ENCODE data around the gene RSPH6A.

RSPH6A gene

DNA sequence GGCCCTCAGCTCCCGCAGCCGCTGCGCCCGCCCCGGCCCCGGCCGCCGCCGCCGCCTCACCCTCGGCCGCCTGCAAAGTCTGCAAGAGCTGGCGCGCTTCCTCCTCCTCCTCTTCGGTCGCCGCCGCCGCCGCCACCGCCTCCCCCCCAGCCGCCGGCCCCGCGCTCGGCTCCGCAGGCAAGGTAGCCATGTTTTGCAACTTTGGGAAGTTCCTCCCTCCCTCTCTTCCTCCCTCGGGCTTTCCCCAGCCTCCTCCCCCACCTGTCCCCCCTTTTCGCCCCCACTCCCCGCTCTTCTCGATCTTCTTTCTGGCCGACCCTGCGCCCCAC, 46.5 kb downstream of the RSPH6A start:
- H3K27ac Mint-ChIP-seq, result no peak overlapping the region
- peaks cover 5% of the 10 kb centered on the region for H3K4me1 Mint-ChIP-seq
- H3K36me3 Mint-ChIP-seq, result no peaks in the 10 kb centered on the region
- peak overlapping the region; percentile 86 for H3K4me3 Mint-ChIP-seq
- H3K27me3 Mint-ChIP-seq, result peaks cover 5% of the 10 kb centered on the region
- no peaks in the 10 kb centered on the region for H3K9me3 Mint-ChIP-seq

DNA sequence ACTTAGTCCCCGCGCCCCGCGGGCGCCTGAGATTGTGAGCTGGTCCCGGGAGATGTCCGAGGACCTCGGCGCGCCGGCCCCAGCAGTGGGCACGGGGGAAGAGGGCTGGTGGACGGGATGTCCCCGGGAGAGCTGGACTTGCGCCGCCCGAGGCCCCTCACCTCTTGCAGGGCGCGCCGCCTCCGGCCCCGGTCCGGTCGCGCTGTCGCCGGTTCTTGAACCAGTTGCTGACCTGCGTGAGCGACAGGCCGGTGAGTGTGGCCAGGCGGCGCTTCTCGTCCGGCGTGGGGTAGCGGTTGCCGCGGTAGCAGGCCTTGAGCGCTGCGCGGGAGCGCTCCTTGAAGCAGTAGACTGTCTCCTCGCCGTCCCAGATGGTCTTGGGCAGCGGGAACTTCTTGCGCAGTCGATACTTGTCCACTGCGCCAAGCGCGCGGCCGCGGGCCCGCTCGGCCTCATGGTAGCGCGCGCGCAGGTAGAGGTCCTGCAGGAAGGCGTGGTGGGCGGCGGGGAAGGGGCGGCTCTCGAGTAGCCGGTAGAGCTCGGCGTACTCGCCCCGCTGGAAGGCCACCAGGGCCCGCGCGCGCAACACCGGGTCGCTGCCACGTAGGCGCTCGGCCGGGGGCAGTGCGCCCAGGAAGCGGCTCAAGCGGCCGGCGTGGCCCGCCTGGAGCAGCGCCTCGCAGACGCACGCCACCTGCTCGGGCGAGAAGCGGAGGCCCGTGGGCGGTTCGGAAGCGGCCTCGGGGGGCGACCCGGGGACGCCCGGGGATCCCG, 47.0 kb downstream of the RSPH6A start:
- H3K4me3 Mint-ChIP-seq, result peak overlapping the region; percentile 68
- no peaks in the 10 kb centered on the region for H3K36me3 Mint-ChIP-seq
- H3K4me1 Mint-ChIP-seq, result peaks cover 5% of the 10 kb centered on the region
- H3K27ac Mint-ChIP-seq, result no peak overlapping the region
- H3K27me3 Mint-ChIP-seq, result peaks cover 5% of the 10 kb centered on the region
- no peaks in the 10 kb centered on the region for H3K9me3 Mint-ChIP-seq

DNA sequence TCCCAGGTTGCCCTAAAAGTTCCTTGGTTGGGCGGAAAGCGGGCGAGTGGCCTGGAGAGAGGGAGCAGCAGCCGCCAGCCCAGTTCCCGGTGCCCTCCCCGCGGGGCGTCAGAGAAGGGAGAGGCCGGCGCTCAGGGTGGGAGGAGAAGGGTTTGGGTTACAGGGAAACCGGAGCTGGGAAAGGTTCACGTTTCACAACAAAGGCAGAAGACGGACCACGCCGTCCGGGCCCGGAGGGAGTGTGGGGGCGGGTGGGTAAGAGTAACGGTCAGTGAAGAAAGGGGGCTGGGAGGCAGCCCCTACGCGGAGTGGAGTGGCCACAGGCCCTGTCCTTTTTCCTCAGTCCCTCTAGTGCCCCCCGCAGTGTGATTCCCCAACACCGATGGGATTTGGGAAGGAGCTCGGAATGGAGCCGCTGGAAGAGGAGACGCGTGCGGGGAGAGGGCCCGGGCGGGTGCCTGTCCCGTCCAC, 47.7 kb downstream of the RSPH6A start:
- Mint-ChIP-seq H3K36me3 (no peaks in the 10 kb centered on the region), H3K9me3 (no peaks in the 10 kb centered on the region), H3K27me3 (peaks cover 5% of the 10 kb centered on the region), H3K4me1 (peaks cover 5% of the 10 kb centered on the region), H3K27ac (no peak overlapping the region), H3K4me3 (peak overlapping the region; percentile 11)

DNA sequence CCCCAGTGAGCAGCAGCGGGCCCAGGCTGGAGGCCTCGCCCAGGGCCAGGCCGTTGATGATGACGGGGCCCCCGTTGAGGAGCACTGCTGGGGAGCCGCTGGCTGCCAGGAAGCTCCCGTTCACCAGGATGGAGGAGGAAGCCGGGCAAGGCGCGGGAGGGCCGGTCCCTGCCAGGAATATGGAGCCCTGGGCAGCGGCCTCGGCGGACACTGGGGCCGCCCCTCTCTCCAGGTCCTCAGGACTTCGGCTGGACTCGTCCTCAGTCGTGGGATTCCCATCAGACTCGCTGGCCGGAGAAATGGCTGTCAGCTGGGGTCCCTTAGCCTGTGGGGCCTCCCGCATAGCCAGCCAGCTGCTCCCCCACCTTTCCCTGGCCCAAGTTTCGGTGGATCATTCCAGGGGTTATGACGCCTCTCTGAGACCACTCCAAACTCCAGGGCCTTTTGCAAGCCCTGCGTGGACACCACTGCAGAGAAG, 48.2 kb downstream of the RSPH6A start:
- Mint-ChIP-seq H3K27ac (no peak overlapping the region), H3K4me1 (peaks cover 5% of the 10 kb centered on the region), H3K27me3 (peaks cover 5% of the 10 kb centered on the region), H3K9me3 (no peaks in the 10 kb centered on the region), H3K4me3 (no peak overlapping the region), H3K36me3 (no peaks in the 10 kb centered on the region)

DNA sequence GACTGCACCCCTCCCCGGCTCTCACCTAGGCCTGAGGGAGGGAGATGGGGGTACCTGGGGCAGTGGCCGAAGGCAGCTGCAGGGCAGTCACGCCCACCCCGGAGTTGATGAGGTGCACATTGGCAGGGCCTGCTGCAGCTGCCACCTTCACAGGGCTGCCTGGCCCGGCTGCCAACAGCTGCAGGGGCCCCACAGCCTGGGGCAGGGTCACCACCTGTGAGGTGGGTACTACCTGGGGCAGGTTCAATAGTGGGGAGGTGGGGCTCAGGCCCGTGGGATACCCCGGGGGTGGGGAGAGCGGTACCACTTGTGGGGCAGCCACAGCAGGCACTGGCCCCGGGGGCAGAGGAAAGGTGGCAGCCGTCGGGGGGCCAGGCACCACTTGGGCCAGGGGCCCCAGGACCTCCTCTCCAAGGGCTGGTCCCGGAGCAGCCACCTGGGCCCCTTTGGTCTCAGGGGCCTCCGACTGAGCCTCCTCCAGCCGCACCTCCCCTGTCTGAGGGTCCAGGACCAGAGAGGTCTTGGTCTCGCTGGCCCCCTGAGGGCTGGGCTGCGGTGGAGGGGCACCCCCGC, 48.7 kb downstream of the RSPH6A start:
- Mint-ChIP-seq H3K36me3 (no peaks in the 10 kb centered on the region), H3K27ac (no peak overlapping the region), H3K4me1 (peaks cover 5% of the 10 kb centered on the region), H3K9me3 (no peaks in the 10 kb centered on the region), H3K27me3 (peaks cover 5% of the 10 kb centered on the region), H3K4me3 (no peak overlapping the region)

DNA sequence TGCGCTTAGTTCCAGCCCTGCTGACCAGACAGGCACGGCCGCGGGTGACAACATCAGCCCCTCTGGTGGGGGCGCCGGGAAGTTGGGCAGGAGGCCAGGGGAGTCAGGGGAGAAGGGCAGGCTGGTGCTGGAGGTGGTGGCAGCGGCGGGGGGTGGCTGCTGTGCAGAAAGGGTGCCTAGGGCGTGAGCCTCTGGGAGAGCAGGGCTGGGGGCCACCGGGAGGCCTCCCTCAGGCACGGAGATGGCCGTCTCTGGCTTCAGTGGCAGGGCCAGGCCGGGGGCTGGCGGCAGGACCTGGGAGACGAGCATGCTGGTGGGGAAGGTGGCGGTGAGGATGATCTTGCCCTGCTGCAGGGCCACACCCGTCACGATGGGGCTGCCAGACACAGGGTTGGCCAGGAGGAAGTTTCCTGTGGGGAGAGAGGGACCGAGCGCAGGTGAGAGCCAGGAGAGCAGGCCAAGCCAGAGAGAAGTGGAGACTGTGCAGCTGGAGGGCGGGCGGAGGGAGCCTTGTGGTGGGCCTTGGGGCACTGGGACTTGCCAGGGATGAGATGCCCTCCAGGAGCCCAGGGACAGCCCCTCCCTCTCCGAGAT, 49.3 kb downstream of the RSPH6A start:
- no peaks in the 10 kb centered on the region for H3K9me3 Mint-ChIP-seq
- no peaks in the 10 kb centered on the region for H3K36me3 Mint-ChIP-seq
- no peak overlapping the region for H3K27ac Mint-ChIP-seq
- no peaks in the 10 kb centered on the region for H3K4me1 Mint-ChIP-seq
- H3K4me3 Mint-ChIP-seq, result no peak overlapping the region
- H3K27me3 Mint-ChIP-seq, result peaks cover 5% of the 10 kb centered on the region

DNA sequence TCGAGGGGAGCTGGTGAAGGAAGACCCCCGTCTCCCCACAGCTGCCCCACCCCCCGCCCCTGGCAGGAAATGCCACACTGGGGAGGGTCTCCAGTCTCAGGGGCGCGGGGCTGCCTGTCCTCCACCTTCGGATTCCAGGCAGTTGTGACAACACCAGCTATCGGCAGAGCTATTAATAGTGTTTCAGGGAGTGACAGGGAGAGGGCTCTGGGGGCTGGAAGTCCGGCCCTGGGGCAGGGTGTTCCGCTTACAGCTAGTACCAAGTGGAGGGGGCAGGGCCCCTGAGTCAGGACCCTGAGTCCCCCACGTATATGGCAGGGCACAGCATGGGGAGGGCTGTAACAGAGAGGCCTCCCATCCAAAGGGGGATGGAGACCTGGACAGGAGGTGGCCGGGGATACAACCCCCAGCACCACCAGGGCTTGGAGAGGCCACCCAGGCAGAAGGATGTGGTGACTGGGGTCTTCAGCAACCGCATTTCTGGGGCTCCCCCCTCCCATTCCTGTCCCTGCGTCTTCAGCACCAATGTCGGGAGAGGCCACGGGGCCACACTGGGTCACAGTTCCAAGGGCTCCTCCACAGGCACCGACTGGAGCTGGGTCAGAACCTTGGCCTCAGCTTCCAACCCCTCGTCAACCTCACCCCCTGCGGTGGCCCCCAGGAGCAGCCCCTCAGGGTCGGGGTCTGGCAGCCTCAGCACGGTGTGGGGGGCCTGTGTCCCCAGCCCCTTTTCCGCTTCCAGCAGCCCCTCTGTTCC, 50.0 kb downstream of the RSPH6A start:
- no peaks in the 10 kb centered on the region for H3K4me1 Mint-ChIP-seq
- H3K4me3 Mint-ChIP-seq, result no peak overlapping the region
- H3K27ac Mint-ChIP-seq, result no peak overlapping the region
- H3K36me3 Mint-ChIP-seq, result no peaks in the 10 kb centered on the region
- H3K27me3 Mint-ChIP-seq, result peaks cover 5% of the 10 kb centered on the region
- H3K9me3 Mint-ChIP-seq, result no peaks in the 10 kb centered on the region

DNA sequence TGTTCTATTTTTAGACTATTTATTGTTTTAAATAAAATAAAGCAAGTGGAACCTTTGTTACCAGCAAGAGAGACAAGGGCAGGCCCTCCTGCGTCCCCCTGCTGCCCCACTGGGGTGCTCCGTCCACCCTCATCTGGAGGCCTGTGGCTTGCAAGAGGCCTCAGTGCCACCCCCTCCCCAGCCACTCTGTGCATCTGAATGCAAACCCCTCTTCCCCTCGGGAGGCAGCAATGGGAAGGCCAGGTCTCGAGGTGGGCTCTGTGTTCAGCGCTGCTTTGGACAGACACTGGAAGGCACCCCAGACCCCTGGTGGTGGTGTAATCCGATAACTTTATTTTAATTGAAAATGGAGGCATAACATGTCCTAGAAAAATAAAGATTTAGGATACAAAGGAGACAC, 50.6 kb downstream of the RSPH6A start:
- no peaks in the 10 kb centered on the region for H3K4me1 Mint-ChIP-seq
- H3K9me3 Mint-ChIP-seq, result no peaks in the 10 kb centered on the region
- no peak overlapping the region for H3K27ac Mint-ChIP-seq
- H3K4me3 Mint-ChIP-seq, result no peak overlapping the region
- peaks cover 5% of the 10 kb centered on the region for H3K27me3 Mint-ChIP-seq
- H3K36me3 Mint-ChIP-seq, result no peaks in the 10 kb centered on the region

DNA sequence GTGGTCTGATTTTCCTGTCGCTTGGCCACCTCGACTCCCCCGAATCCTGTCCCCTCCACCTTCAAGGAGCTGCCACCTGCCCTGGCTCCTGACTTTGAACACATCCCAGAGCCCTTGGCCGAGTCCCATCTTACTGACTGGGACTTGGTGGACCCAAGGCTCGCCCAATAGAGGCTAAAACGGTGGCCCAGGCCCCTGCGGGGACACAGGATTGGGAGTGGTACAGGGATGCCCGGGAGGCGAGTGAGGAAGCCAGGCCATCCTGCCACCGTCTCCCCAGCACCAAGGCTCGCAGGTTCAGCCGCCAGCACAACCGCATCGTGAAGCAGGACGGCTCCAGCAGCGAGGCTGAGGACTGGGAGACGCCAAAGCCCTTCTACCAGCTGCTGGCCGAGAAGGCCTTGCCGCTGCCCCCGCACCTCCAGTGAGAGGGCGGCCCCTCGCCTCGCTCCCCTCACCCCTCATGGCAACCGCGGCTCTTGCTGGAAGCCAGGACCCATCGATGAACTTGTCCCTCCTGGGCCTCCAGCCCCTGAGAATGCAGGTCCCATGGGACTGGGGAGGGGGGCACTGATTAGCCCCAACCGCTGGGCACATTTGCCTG, 51.3 kb downstream of the RSPH6A start:
- H3K4me3 Mint-ChIP-seq, result no peak overlapping the region
- no peak overlapping the region for H3K27ac Mint-ChIP-seq
- peaks cover 5% of the 10 kb centered on the region for H3K27me3 Mint-ChIP-seq
- H3K9me3 Mint-ChIP-seq, result no peaks in the 10 kb centered on the region
- no peaks in the 10 kb centered on the region for H3K4me1 Mint-ChIP-seq
- no peaks in the 10 kb centered on the region for H3K36me3 Mint-ChIP-seq

DNA sequence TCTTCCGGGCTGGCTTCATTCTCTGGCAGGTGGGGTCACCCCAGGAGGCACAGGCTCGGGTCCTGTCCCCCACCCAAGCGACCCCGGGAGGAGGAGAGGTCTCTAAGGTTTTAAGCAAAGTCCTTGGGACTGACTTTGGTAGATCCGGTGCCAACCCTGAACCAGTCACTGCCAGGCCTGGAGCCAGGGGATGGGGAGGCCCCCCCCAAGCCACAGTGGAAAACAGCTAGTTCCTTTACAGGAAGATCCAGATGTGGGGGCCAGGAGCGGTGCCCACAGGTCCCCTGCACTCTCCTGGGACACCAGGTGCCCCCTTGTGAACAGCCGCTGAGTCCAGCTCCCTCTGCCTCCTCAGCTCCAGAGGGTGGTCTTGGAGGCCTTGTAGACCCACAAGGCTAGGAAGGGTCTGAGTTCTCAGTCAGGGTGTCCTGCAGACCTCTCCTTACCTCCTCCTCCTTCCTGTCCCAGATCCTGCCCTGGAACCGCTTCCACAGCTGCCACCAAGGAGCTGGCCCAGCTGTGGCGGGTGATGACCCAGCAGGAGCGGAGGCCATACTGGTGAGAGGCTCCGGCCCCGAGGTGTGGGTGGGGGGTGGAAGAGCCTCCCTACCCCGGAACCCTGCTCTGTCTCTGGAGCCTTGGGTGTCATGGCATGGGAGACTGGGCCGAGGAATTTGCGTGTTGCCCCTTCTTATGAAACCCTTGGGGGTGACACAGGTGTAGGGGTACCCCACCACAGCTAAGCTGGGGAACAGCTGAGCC, 52.1 kb downstream of the RSPH6A start:
- Mint-ChIP-seq H3K4me1 (no peaks in the 10 kb centered on the region), H3K27me3 (peaks cover 5% of the 10 kb centered on the region), H3K27ac (no peak overlapping the region)

DNA sequence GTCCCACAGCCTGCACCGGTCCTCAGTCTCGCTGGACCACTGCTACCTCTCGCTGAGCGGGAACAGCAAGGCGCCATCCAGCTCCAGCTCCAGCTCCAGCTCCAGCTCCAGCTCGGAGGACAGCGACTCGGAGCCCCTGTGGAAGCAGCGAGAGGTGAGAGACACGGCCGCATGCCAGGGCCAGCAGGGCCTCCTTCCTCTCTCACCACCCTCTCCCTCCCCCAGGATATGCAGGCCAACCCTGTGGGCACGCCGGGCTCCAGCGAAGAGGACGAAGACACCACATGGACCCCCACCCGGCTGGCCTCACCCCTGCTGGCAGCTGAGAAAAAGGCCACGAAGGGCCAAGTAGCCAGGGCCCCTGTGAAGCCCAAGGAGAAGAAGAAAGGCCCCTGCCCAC, 53.4 kb downstream of the RSPH6A start:
- Mint-ChIP-seq H3K9me3 (no peaks in the 10 kb centered on the region), H3K36me3 (no peaks in the 10 kb centered on the region)

More for the DNA sequence above, 52.1 kb downstream of the RSPH6A start:
- Mint-ChIP-seq H3K4me3 (no peak overlapping the region), H3K9me3 (no peaks in the 10 kb centered on the region), H3K36me3 (no peaks in the 10 kb centered on the region)

DNA sequence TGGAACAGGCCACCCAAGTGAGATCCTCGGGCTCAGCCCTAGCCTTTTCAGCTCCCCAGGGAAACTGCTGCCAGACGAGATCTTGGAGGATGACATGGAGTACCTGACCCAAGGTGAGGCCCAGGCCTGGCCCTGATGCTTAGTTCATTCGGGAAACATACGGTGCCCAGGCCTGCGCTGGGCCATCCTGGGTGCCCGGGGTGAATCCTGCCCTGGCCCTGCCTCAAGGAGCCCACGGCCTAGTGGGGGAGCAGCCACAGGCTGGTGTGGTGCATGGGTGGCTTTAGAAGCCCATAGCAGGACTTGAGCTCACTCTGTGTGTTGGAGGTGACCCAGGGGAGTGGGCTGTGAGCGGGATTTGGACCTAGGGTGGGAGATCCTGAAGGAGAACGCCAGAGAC, 56.2 kb downstream of the RSPH6A start:
- no peaks in the 10 kb centered on the region for H3K36me3 Mint-ChIP-seq
- H3K27me3 Mint-ChIP-seq, result no peaks in the 10 kb centered on the region
- no peak overlapping the region for H3K4me3 Mint-ChIP-seq
- no peaks in the 10 kb centered on the region for H3K9me3 Mint-ChIP-seq
- no peak overlapping the region for H3K27ac Mint-ChIP-seq
- H3K4me1 Mint-ChIP-seq, result no peaks in the 10 kb centered on the region

More for the DNA sequence above, 53.4 kb downstream of the RSPH6A start:
- peaks cover 5% of the 10 kb centered on the region for H3K27me3 Mint-ChIP-seq
- no peak overlapping the region for H3K27ac Mint-ChIP-seq
- H3K4me1 Mint-ChIP-seq, result no peaks in the 10 kb centered on the region
- no peak overlapping the region for H3K4me3 Mint-ChIP-seq

DNA sequence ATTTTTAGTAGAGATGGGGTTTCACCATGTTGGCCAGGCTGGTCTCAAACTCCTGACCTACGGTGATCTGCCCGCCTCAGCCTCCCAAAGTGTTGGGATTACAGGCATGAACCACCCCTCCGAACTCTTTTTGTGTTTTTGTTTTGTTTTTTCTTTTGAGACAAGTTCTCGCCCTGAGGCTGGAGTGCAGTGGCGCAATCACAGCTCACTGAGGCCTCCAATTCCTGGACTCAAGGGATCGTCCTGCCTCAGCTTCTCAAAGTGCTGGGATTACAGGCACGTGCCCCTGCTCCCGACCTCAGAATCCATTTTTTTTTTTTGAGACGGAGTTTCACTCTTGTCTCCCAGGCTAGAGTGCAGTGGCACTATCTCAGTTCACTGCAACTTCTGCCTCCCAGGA, 57.4 kb downstream of the RSPH6A start:
- H3K27me3 Mint-ChIP-seq, result no peaks in the 10 kb centered on the region
- no peak overlapping the region for H3K27ac Mint-ChIP-seq
- no peaks in the 10 kb centered on the region for H3K9me3 Mint-ChIP-seq
- H3K4me1 Mint-ChIP-seq, result no peaks in the 10 kb centered on the region
- no peaks in the 10 kb centered on the region for H3K36me3 Mint-ChIP-seq
- no peak overlapping the region for H3K4me3 Mint-ChIP-seq

DNA sequence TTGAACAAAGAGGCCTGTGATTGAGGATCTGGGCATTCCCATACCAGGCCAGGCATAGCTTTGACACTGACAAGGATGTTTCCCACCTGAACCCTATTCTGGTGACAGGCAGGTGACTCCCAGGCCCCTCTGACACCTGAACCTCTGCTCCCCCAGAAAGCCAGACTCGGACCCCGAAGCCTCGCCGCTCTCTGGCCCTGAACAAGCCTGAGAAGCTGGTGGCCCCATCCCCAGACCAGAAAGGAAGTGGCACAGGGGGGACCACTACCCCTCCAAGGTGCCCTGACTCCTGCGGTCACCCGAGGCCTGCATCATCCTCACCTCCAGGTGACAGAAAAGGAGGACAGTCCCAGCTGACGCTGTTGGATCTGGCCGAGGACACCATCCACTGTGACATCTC, 60.8 kb downstream of the RSPH6A start:
- H3K27me3 Mint-ChIP-seq, result no peaks in the 10 kb centered on the region
- no peaks in the 10 kb centered on the region for H3K9me3 Mint-ChIP-seq
- no peak overlapping the region for H3K4me3 Mint-ChIP-seq
- no peaks in the 10 kb centered on the region for H3K36me3 Mint-ChIP-seq
- no peaks in the 10 kb centered on the region for H3K4me1 Mint-ChIP-seq
- no peak overlapping the region for H3K27ac Mint-ChIP-seq

DNA sequence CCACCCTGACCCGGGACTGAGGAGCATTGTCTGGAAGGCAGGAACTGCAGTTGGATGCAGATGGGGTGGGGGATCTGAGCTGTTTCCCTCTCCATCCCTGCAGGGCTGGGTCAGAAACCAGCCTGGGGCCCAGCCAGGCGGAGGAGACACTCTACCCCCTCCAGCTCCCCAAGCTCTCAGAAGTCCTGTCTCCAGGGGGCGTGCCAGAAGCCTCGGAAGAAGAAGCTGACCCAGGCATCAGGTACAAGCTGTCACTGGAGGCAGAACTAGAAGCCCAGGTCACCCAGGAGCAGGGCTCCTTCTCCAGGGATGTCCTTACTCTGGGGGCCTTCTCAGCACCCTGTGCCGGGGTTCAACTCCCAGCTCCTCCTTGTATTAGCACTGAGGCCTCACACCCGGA, 61.6 kb downstream of the RSPH6A start:
- no peaks in the 10 kb centered on the region for H3K9me3 Mint-ChIP-seq
- H3K27me3 Mint-ChIP-seq, result no peaks in the 10 kb centered on the region
- H3K4me3 Mint-ChIP-seq, result no peak overlapping the region
- no peaks in the 10 kb centered on the region for H3K36me3 Mint-ChIP-seq
- H3K27ac Mint-ChIP-seq, result no peak overlapping the region
- no peaks in the 10 kb centered on the region for H3K4me1 Mint-ChIP-seq
